Right atrium auricular region (tissue), 2 donors: ENCODE results near the gene ASIC2. TPM values are rescaled to one million over a fixed set of nuclear protein-coding genes. Genes with fewer than 3 reads are reported as not detected.
"Not testable (repeated sequence)": the region's sequence is repeated elsewhere in the genome, so short reads cannot be mapped to it uniquely, and the experiment has no call there.

Experiments used
- DNase-seq: peaks from one replicate; pipeline ENCODE4 v3.0.0-alpha.2; 2019; ENCODE audit warnings: low spot score
- H3K27ac ChIP-seq, 2 donors: fragments of 200-600 bp; sonication (generic); 1 replicate in 1 of 2; 2 replicates in 1 of 2; pipeline ENCODE4 v1.5.1; 2016 to 2019
- H3K27me3 ChIP-seq, 2 donors: fragments of 200-600 bp; sonication (generic); one replicate each; pipeline versions ENCODE4 v1.5.1 to v1.6.0; 2017 to 2019
- H3K36me3 ChIP-seq: fragments of 200-600 bp; sonication (generic); one replicate; pipeline ENCODE4 v1.5.1; 2016
- H3K4me1 ChIP-seq, 2 donors: fragments of 200-600 bp; sonication (generic); one replicate each; pipeline versions ENCODE4 v1.5.1 to v1.6.0; 2017 to 2019
- H3K4me3 ChIP-seq, 2 donors: fragments of 200-600 bp; sonication (generic); 1 replicate in 1 of 2; 2 replicates in 1 of 2; pipeline ENCODE4 v1.5.1; 2017 to 2019; ENCODE audit warnings: mild to moderate bottlenecking in 1 of 2, moderate library complexity in 1 of 2
- H3K9me3 ChIP-seq, 2 donors: fragments of 200-600 bp; sonication (generic); one replicate each; pipeline ENCODE4 v1.5.1; 2019
- CTCF ChIP-seq, 2 donors: fragments of 200-600 bp; sonication (generic); IDR thresholded peaks; one replicate each; pipeline ENCODE4 v1.5.1; 2019; ENCODE audit warnings: antibody characterized with exemption in 2 of 2
- total RNA-seq, 2 donors: library from RNA; depleted of rRNA; stranded (reverse); fragments of >200 nt; gene quantifications; one replicate each; pipeline ENCODE4 v1.1.0, GENCODE V29; 2016

Gene ASIC2
- total RNA-seq, 2 donors from 2014 or later, result 0.75 TPM; not detected in 1

- DNase-seq, result no peak
- peaks cover 0 to 5% of the 10 kb centered on the region in 2 donors for H3K9me3 ChIP-seq
- H3K27ac ChIP-seq, result no peak overlapping the region
- no peak overlapping the region for H3K4me3 ChIP-seq
- no peaks in the 10 kb centered on the region for H3K27me3 ChIP-seq
- no peaks in the 10 kb centered on the region for H3K36me3 ChIP-seq
- no peak for TF ChIP-seq CTCF (IDR thresholded peaks at IDR 0.05)
- H3K4me1 ChIP-seq, result no peaks in the 10 kb centered on the region
Measured at GRCh38 chr17:32970281-32970680, 322.8 kb downstream of the ASIC2 start.

GRCh38 chr17:32969231-32969630 lies 323.9 kb downstream of the ASIC2 start:
- H3K4me1 ChIP-seq, H3K9me3 ChIP-seq, H3K4me3 ChIP-seq, H3K27ac ChIP-seq, DNase-seq, H3K27me3 ChIP-seq, H3K36me3 ChIP-seq: not testable (repeated sequence)

- no peak for TF ChIP-seq CTCF (IDR thresholded peaks at IDR 0.05)
Measured at GRCh38 chr17:32964541-32964940, 328.6 kb downstream of the ASIC2 start.

More at GRCh38 chr17:32964541-32964940, 328.6 kb downstream of the ASIC2 start:
- Histone ChIP-seq H3K4me1 (no peaks in the 10 kb centered on the region), H3K27me3 (no peaks in the 10 kb centered on the region), H3K36me3 (no peaks in the 10 kb centered on the region), H3K9me3 (no peaks in the 10 kb centered on the region), H3K27ac (no peak overlapping the region), H3K4me3 (no peak overlapping the region)
- no peak for DNase-seq
